ENCODE measurements around the gene TCEAL6.
"Not testable (repeated sequence)": the region's sequence is repeated elsewhere in the genome, so short reads cannot be mapped to it uniquely, and the experiment has no call there.

TCEAL6 gene

GRCh38 chrX:102138064-102138463, 4.2 kb downstream of the TCEAL6 start:
- Histone ChIP-seq H3K27me3 (peaks cover 18% of the 10 kb centered on the region), H3K36me3 (no peaks in the 10 kb centered on the region), H3K4me1 (ENCODE audit: control insufficient read depth in 1 of 2, insufficient read depth in 1 of 2, low read depth in 1 of 2, low read length in 1 of 2) (no peaks in the 10 kb centered on the region), H3K4me3 (ENCODE audit: low read depth in 1 of 2, low read length in 1 of 2) (no peak overlapping the region), H3K9me3 (no peaks in the 10 kb centered on the region), H3K27ac (no peak overlapping the region)
- no peak for TF ChIP-seq CTCF (IDR thresholded peaks at IDR 0.05)

GRCh38 chrX:102129473-102129872, 12.8 kb downstream of the TCEAL6 start:
- peaks cover 41% of the 10 kb centered on the region for H3K27me3 ChIP-seq
- no peaks in the 10 kb centered on the region for H3K4me1 ChIP-seq (ENCODE audit: control insufficient read depth in 1 of 2, insufficient read depth in 1 of 2, low read depth in 1 of 2, low read length in 1 of 2)
- no peaks in the 10 kb centered on the region for H3K36me3 ChIP-seq
- no peaks in the 10 kb centered on the region for H3K9me3 ChIP-seq
- TF ChIP-seq CTCF (IDR thresholded peaks at IDR 0.05) = no peak
- no peak overlapping the region for H3K4me3 ChIP-seq (ENCODE audit: low read depth in 1 of 2, low read length in 1 of 2)
- H3K27ac ChIP-seq = no peak overlapping the region

GRCh38 chrX:102126863-102127262, 15.4 kb downstream of the TCEAL6 start:
- no peaks in the 10 kb centered on the region for H3K9me3 ChIP-seq
- TF ChIP-seq CTCF (IDR thresholded peaks at IDR 0.05) = no peak
- no peaks in the 10 kb centered on the region for H3K4me1 ChIP-seq (ENCODE audit: control insufficient read depth in 1 of 2, insufficient read depth in 1 of 2, low read depth in 1 of 2, low read length in 1 of 2)
- no peaks in the 10 kb centered on the region for H3K36me3 ChIP-seq
- H3K27me3 ChIP-seq = peaks cover 62% of the 10 kb centered on the region
- H3K27ac ChIP-seq = no peak overlapping the region
- H3K4me3 ChIP-seq (ENCODE audit: low read depth in 1 of 2, low read length in 1 of 2) = no peak overlapping the region

- H3K36me3 ChIP-seq; H3K4me3 ChIP-seq (ENCODE audit: low read depth in 1 of 2, low read length in 1 of 2); H3K4me1 ChIP-seq (ENCODE audit: control insufficient read depth in 1 of 2, insufficient read depth in 1 of 2, low read depth in 1 of 2, low read length in 1 of 2); H3K9me3 ChIP-seq; H3K27ac ChIP-seq: not testable (repeated sequence)
- H3K27me3 ChIP-seq = peaks cover 62% of the 10 kb centered on the region
Observed at GRCh38 chrX:102126080-102126818, 16.0 kb downstream of the TCEAL6 start.

- not testable (repeated sequence) for H3K4me3 ChIP-seq (ENCODE audit: low read depth in 1 of 2, low read length in 1 of 2); H3K36me3 ChIP-seq
Observed at GRCh38 chrX:102125436-102125835, 16.8 kb downstream of the TCEAL6 start, which contains the start of gene TCEAL2. Gene TCEAL2 (plus strand): TSS chrX:102125679. CDS start chrX:102126831, 1,152 bp downstream.

GRCh38 chrX:102125014-102125413, 17.3 kb downstream of the TCEAL6 start:
- not testable (repeated sequence) for H3K4me1 ChIP-seq (ENCODE audit: control insufficient read depth in 1 of 2, insufficient read depth in 1 of 2, low read depth in 1 of 2, low read length in 1 of 2); H3K27ac ChIP-seq; H3K9me3 ChIP-seq; H3K4me3 ChIP-seq (ENCODE audit: low read depth in 1 of 2, low read length in 1 of 2); H3K36me3 ChIP-seq
- peaks cover 62% of the 10 kb centered on the region for H3K27me3 ChIP-seq

More at GRCh38 chrX:102125436-102125835, 16.8 kb downstream of the TCEAL6 start, which contains the start of gene TCEAL2:
- H3K4me1 ChIP-seq (ENCODE audit: control insufficient read depth in 1 of 2, insufficient read depth in 1 of 2, low read depth in 1 of 2, low read length in 1 of 2); H3K27ac ChIP-seq; H3K9me3 ChIP-seq: not testable (repeated sequence)
- peaks cover 62% of the 10 kb centered on the region for H3K27me3 ChIP-seq

GRCh38 chrX:102115748-102116147, 26.5 kb downstream of the TCEAL6 start:
- Histone ChIP-seq H3K27ac (no peak overlapping the region), H3K27me3 (no peaks in the 10 kb centered on the region), H3K4me3 (ENCODE audit: low read depth in 1 of 2, low read length in 1 of 2) (no peak overlapping the region), H3K9me3 (no peaks in the 10 kb centered on the region), H3K4me1 (ENCODE audit: control insufficient read depth in 1 of 2, insufficient read depth in 1 of 2, low read depth in 1 of 2, low read length in 1 of 2) (no peaks in the 10 kb centered on the region), H3K36me3 (no peaks in the 10 kb centered on the region)
- TF ChIP-seq CTCF (IDR thresholded peaks at IDR 0.05) = no peak
